Measurements from ENCODE around the gene ASPHD1.
"Not testable (repeated sequence)": the region's sequence is repeated elsewhere in the genome, so short reads cannot be mapped to it uniquely, and the experiment has no call there.

Gene ASPHD1

GRCh38 chr16:29900102-29900887 lies at the start of gene ASPHD1:
TSS of gene ASPHD1 (plus strand) at chr16:29900488. CDS start at chr16:29900972, 484 bp downstream.
- DNase-seq = peak; percentile 30 to 82 (median 74)

- DNase-seq = no peak
These were observed 49.3 kb upstream of the ASPHD1 start for GRCh38 chr16:29850998-29851397.

- DNase-seq = no peak
These were observed 47.6 kb upstream of the ASPHD1 start for GRCh38 chr16:29852654-29853053.

GRCh38 chr16:29854520-29855100 lies 45.7 kb upstream of the ASPHD1 start:
- no peak for DNase-seq

GRCh38 chr16:29857133-29857760 lies 43.0 kb upstream of the ASPHD1 start:
- no peak for DNase-seq

- no peak for DNase-seq
These were observed 42.0 kb upstream of the ASPHD1 start for GRCh38 chr16:29858149-29858849.

GRCh38 chr16:29858974-29859373 lies 41.3 kb upstream of the ASPHD1 start:
- no peak for DNase-seq

GRCh38 chr16:29860218-29860617 lies 40.1 kb upstream of the ASPHD1 start:
- no peak for DNase-seq

GRCh38 chr16:29862383-29862883 lies 37.9 kb upstream of the ASPHD1 start:
- peak in 2 of 3 experiments; percentile 64 to 66 for DNase-seq

- DNase-seq = peak; percentile 92 to 99 (median 97)
These were observed 37.2 kb upstream of the ASPHD1 start, which contains the start of gene CDIPT for GRCh38 chr16:29862884-29863668. TSS of gene CDIPT (minus strand) at chr16:29863226. CDS start at chr16:29862857, 369 bp downstream.

GRCh38 chr16:29863669-29863984 lies 36.7 kb upstream of the ASPHD1 start:
- no peak for DNase-seq

GRCh38 chr16:29864205-29864604 lies 36.1 kb upstream of the ASPHD1 start:
- no peak for DNase-seq

- DNase-seq = no peak
These were observed 31.8 kb upstream of the ASPHD1 start for GRCh38 chr16:29868396-29869009.

- DNase-seq = not testable (repeated sequence)
These were observed 31.2 kb upstream of the ASPHD1 start for GRCh38 chr16:29869067-29869466.

- DNase-seq = no peak
These were observed 28.3 kb upstream of the ASPHD1 start for GRCh38 chr16:29871822-29872546.

- no peak for DNase-seq
These were observed 27.0 kb upstream of the ASPHD1 start for GRCh38 chr16:29873319-29873718.

- DNase-seq = no peak
These were observed 25.1 kb upstream of the ASPHD1 start for GRCh38 chr16:29875206-29875605.

GRCh38 chr16:29876217-29876593 lies 24.1 kb upstream of the ASPHD1 start:
- no peak for DNase-seq

GRCh38 chr16:29876594-29877249 lies 23.6 kb upstream of the ASPHD1 start:
- no peak for DNase-seq

- DNase-seq = peak in 1 of 3 experiments; percentile 90
These were observed 22.9 kb upstream of the ASPHD1 start for GRCh38 chr16:29877266-29877961.

Measured in NCI-H1417 (cell line).